HCT116 (cell line): ENCODE measurements around the gene DRAP1. TPM values are rescaled to one million over a fixed set of nuclear protein-coding genes. Genes with fewer than 3 reads are reported as not detected.

Source experiments
- ATAC-seq: fragments of 200-7000 bp; cut with Tn5 transposase; 2 replicates; pipeline ENCODE4 v1.9.1; 2020; ENCODE audit warnings: mild to moderate bottlenecking, moderate library complexity
- BruUV-seq: library from RNA; stranded (reverse); fragments of 400-500 nt; replicated peaks from 2 replicates; lab custom pipeline; 2021; lab: Mats Ljungman, UMichigan
- CTCF ChIA-PET: fragments of 300-600 bp; sonication (Branson Sonifier 250); formaldehyde crosslinking; loops from one replicate; lab custom pipeline; 2021; ENCODE audit warnings: antibody characterized with exemption; lab: Charles Lee
- POLR2A ChIA-PET: fragments of 300-600, 350-600 bp; sonication (Branson Sonifier 250); formaldehyde crosslinking; loops from one replicate; lab custom pipeline; 2021; ENCODE audit warnings: antibody characterized with exemption; lab: Charles Lee
- RAD21 ChIA-PET, 2 experiments: fragments of 300-600 bp; sonication (Branson Sonifier 250); formaldehyde crosslinking; loops; one replicate each; lab custom pipeline; 2023; ENCODE audit warnings: low total read pairs in 2 of 2; ENCODE audit not compliant: uncharacterized antibody in 2 of 2, unreplicated experiment in 2 of 2, low non-redundant PET in 1 of 2; lab: Charles Lee
- DNase-seq: peaks from one replicate; pipeline ENCODE4 v3.0.0-alpha.2; 2010; ENCODE audit warnings: low read depth, low spot score
- H2AFZ ChIP-seq: fragments of 200-600 bp; shearing (Covaris generic), sonication (generic); 2 replicates; pipeline ENCODE4 v1.6.1; 2017; ENCODE audit warnings: low read depth, mixed run types, mixed read lengths, antibody characterized with exemption, low read length; ENCODE audit not compliant: poor library complexity, severe bottlenecking
- H3K27ac ChIP-seq: 2 replicates; pipeline ENCODE4 v1.5.1; 2012; ENCODE audit warnings: low read depth, low read length
- H3K27me3 ChIP-seq: fragments of 200-600 bp; sonication (generic); 2 replicates; pipeline ENCODE4 v1.6.1; 2016; ENCODE audit warnings: mixed run types, low read length, mixed read lengths; ENCODE audit not compliant: insufficient read depth
- H3K36me3 ChIP-seq, 2 experiments: fragments of 200-500 bp in 1 of 2; fragments of 200-600 bp in 1 of 2; sonication (Bioruptor generic) in 1 of 2; sonication (generic) in 1 of 2; 2 replicates each; pipeline versions ENCODE4 v1.5.1 to v1.6.1; 2014 to 2016; ENCODE audit warnings: low read length in 2 of 2, inconsistent platforms in 1 of 2, mixed read lengths in 1 of 2, mixed run types in 1 of 2; ENCODE audit not compliant: insufficient read depth in 2 of 2, control insufficient read depth in 1 of 2
- H3K4me1 ChIP-seq, 2 experiments: fragments of 200-600 bp in 1 of 2; sonication (generic) in 1 of 2; 2 replicates each; pipeline versions ENCODE4 v1.5.1 to v1.6.1; 2012 to 2017; ENCODE audit warnings: low read length in 2 of 2, inconsistent platforms in 1 of 2, mild to moderate bottlenecking in 1 of 2, mixed read lengths in 1 of 2, mixed run types in 1 of 2, moderate library complexity in 1 of 2; ENCODE audit not compliant: insufficient read depth in 2 of 2, control insufficient read depth in 1 of 2
- H3K4me2 ChIP-seq: fragments of 200-600 bp; sonication (generic); 2 replicates; pipeline ENCODE4 v1.6.1; 2017; ENCODE audit warnings: mixed run types, low read length, mixed read lengths
- H3K4me3 ChIP-seq, 2 experiments: fragments of 200-600 bp in 1 of 2; sonication (generic) in 1 of 2; replicated peaks in 1 of 2; 2 replicates each; pipeline ENCODE4 v1.5.1; 2011 to 2016; ENCODE audit warnings: low read length in 2 of 2, control low read depth in 1 of 2, low read depth in 1 of 2, mild to moderate bottlenecking in 1 of 2, mixed read lengths in 1 of 2, mixed run types in 1 of 2
- H3K79me2 ChIP-seq: fragments of 200-600 bp; sonication (generic); 2 replicates; pipeline ENCODE4 v1.6.1; 2017; ENCODE audit warnings: mild to moderate bottlenecking, mixed run types, low read length, moderate library complexity, mixed read lengths; ENCODE audit not compliant: insufficient read depth
- H3K9ac ChIP-seq: fragments of 200-600 bp; sonication (generic); 2 replicates; pipeline ENCODE4 v1.6.1; 2016; ENCODE audit warnings: low read length, mixed read lengths
- H3K9me2 ChIP-seq: fragments of 200-600 bp; sonication (generic), shearing (Covaris generic); 2 replicates; pipeline ENCODE4 v1.6.1; 2017; ENCODE audit warnings: mixed run types, mild to moderate bottlenecking, moderate library complexity; ENCODE audit not compliant: insufficient read depth
- H3K9me3 ChIP-seq, 2 experiments: fragments of 200-500 bp in 1 of 2; fragments of 200-600 bp in 1 of 2; sonication (Bioruptor generic) in 1 of 2; sonication (generic) in 1 of 2; 2 replicates each; pipeline ENCODE4 v1.6.1; 2014 to 2017; ENCODE audit warnings: low read length in 2 of 2, mixed read lengths in 2 of 2, inconsistent platforms in 1 of 2, low read depth in 1 of 2, mild to moderate bottlenecking in 1 of 2, mixed run types in 1 of 2, moderate library complexity in 1 of 2; ENCODE audit not compliant: control insufficient read depth in 1 of 2, insufficient read depth in 1 of 2
- H4K20me1 ChIP-seq: fragments of 200-600 bp; sonication (generic), shearing (Covaris generic); 2 replicates; pipeline ENCODE4 v1.6.1; 2017; ENCODE audit warnings: mixed run types, mild to moderate bottlenecking, moderate library complexity; ENCODE audit not compliant: insufficient read depth
- EZH2 ChIP-seq: fragments of 200-600 bp; sonication (generic); IDR thresholded peaks from 2 replicates; pipeline ENCODE4 v1.6.1; 2017; ENCODE audit warnings: antibody characterized with exemption, mixed run types
- FOSL1 ChIP-seq: IDR thresholded peaks from 2 replicates; pipeline ENCODE4 v1.6.1; 2012; ENCODE audit warnings: low read depth
- intact Hi-C: fragments of 100-400 bp; cut with micrococcal nuclease; formaldehyde crosslinking; loops from 2 replicates; pipeline ENCODE4 v1.10.0; 2022
- total RNA-seq: library from RNA; stranded (reverse); gene quantifications from one replicate; pipeline ENCODE4 v1.2.1, GENCODE V29; 2021; ENCODE audit not compliant: unreplicated experiment
- TF ChIP-seq, protein P1 (sequence below): IDR thresholded peaks from 2 replicates; pipeline ENCODE4 v1.6.1; 2012; ENCODE audit warnings: low read depth

The DRAP1 gene
- total RNA-seq, 1 experiment from 2014 or later, result 158 TPM

DNA sequence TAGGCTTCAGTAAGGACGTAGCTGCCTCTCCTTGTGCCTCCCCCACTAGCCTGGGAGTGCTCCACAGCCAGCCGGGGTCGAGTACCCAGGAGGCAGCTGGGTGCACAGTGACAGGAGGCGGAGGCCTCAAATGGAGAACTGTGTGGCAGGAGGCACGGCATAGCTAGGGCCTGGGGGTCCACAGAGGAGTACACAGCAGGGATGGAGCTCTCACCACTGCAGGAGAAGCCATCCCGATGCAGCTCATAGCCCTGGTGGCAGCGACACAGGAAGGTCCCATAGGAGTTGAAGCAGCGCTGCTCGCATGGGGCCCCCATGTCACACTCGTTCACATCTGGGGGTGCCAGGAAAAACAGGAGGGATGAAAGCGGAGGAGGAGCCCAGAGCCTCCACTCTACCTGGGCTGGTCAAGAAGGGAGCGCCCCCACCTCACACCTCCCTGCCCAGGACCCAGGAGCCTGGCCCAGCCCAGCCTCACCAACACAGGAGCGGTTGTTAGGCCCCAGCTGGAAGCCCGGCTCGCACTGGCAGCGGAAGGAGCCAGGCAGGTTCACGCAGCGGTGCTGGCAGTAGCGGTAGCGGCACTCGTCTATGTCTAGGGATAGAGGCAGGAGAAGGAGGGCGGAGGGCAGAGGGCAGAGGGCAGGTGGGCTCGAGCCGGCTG, 49.5 kb upstream of the DRAP1 start:
- no TSS peak for BruUV-seq
- intact Hi-C loops, result loop anchor here (5.0 kb wide), 1 partner anchor 157 kb away; the partner anchor contains the start of gene KAT5

More for the DNA sequence above, 49.5 kb upstream of the DRAP1 start:
- Histone ChIP-seq H3K4me3 (no peak overlapping the region), H3K9me2 (no peaks in the 10 kb centered on the region), H3K79me2 (no peaks in the 10 kb centered on the region), H2AFZ (no peak overlapping the region), H3K4me1 (peaks cover 10 to 13% of the 10 kb centered on the region in 2 experiments; a peak in 3 of 4 replicates), H3K9me3 (no peaks in the 10 kb centered on the region), H3K4me2 (no peak overlapping the region), H3K36me3 (peaks cover 2 to 3% of the 10 kb centered on the region in 2 experiments; a peak in 3 of 4 replicates), H3K27me3 (no peaks in the 10 kb centered on the region), H3K9ac (no peak overlapping the region), H3K27ac (no peak overlapping the region), H4K20me1 (no peaks in the 10 kb centered on the region)
- no peak for ATAC-seq
- ChIA-PET RAD21 (no interaction called here), CTCF (interaction anchor here (2.1 kb wide), 1 partner anchor 10 kb away, joined by 12 read pairs; the partner anchor contains the start of gene MUS81), POLR2A (interaction anchor here (1.5 to 4.8 kb wide), 3 partner anchors 10 to 20 kb away, joined by 4 to 36 read pairs (median 5); partner anchors contain the start of genes CCDC85B, CFL1 and MUS81)
- no peak for DNase-seq
- TF ChIP-seq, protein P1, sequence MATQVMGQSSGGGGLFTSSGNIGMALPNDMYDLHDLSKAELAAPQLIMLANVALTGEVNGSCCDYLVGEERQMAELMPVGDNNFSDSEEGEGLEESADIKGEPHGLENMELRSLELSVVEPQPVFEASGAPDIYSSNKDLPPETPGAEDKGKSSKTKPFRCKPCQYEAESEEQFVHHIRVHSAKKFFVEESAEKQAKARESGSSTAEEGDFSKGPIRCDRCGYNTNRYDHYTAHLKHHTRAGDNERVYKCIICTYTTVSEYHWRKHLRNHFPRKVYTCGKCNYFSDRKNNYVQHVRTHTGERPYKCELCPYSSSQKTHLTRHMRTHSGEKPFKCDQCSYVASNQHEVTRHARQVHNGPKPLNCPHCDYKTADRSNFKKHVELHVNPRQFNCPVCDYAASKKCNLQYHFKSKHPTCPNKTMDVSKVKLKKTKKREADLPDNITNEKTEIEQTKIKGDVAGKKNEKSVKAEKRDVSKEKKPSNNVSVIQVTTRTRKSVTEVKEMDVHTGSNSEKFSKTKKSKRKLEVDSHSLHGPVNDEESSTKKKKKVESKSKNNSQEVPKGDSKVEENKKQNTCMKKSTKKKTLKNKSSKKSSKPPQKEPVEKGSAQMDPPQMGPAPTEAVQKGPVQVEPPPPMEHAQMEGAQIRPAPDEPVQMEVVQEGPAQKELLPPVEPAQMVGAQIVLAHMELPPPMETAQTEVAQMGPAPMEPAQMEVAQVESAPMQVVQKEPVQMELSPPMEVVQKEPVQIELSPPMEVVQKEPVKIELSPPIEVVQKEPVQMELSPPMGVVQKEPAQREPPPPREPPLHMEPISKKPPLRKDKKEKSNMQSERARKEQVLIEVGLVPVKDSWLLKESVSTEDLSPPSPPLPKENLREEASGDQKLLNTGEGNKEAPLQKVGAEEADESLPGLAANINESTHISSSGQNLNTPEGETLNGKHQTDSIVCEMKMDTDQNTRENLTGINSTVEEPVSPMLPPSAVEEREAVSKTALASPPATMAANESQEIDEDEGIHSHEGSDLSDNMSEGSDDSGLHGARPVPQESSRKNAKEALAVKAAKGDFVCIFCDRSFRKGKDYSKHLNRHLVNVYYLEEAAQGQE, result no peak
- TF ChIP-seq EZH2 (no peak), FOSL1 (no peak)
